ENCODE results near the gene P2RY12.

The P2RY12 gene

DNA sequence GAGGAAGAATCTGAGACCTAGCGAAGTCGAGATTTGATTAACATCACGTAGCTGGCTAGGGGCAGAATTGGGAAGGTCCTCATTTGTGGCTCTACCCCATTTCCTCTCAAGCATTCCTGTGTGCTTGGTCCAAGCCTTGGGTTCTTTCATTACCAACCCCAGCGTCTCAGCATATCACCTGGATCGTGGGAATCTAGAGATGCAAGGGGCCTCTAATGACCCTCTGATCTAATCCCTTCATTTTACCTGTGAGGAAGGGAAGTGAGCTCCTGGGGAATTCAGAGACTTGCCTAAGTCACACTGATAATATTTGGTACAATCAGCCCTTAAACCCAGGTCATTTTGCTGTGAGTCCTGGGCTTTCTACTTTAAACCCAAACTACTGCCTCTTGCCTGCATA lies 70.0 kb downstream of the P2RY12 start:
- DNase-seq (ENCODE audit: low read depth): no peak
- TF ChIP-seq, protein P1, sequence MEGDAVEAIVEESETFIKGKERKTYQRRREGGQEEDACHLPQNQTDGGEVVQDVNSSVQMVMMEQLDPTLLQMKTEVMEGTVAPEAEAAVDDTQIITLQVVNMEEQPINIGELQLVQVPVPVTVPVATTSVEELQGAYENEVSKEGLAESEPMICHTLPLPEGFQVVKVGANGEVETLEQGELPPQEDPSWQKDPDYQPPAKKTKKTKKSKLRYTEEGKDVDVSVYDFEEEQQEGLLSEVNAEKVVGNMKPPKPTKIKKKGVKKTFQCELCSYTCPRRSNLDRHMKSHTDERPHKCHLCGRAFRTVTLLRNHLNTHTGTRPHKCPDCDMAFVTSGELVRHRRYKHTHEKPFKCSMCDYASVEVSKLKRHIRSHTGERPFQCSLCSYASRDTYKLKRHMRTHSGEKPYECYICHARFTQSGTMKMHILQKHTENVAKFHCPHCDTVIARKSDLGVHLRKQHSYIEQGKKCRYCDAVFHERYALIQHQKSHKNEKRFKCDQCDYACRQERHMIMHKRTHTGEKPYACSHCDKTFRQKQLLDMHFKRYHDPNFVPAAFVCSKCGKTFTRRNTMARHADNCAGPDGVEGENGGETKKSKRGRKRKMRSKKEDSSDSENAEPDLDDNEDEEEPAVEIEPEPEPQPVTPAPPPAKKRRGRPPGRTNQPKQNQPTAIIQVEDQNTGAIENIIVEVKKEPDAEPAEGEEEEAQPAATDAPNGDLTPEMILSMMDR (conservative IDR thresholded peaks at IDR 0.05; ENCODE audit: low read depth, low read length): no peak
- no peak overlapping the region for H3K4me3 ChIP-seq (ENCODE audit: low read length)

DNA sequence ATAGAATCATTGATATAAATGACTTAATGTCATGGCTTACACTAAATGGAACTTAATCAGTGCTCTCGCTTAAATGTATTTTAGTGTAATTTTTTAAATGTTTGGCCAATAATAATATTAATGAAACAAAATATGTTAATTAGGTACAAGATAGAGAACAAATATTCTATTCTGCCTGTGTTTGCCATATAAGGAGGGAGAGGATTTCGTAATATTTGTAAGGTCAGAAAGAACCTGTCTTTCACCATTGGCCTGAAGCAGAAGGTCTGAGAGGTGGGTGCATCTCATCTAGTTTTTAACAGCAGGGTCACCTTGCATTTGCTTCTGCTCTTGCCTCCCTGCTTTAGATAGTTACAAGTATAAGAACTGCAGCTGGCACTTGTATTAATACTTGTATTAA lies 70.4 kb downstream of the P2RY12 start:
- H3K4me3 ChIP-seq (ENCODE audit: low read length): no peak overlapping the region
- no peak for DNase-seq (ENCODE audit: low read depth)
- TF ChIP-seq, protein P1 (conservative IDR thresholded peaks at IDR 0.05; ENCODE audit: low read depth, low read length): no peak

DNA sequence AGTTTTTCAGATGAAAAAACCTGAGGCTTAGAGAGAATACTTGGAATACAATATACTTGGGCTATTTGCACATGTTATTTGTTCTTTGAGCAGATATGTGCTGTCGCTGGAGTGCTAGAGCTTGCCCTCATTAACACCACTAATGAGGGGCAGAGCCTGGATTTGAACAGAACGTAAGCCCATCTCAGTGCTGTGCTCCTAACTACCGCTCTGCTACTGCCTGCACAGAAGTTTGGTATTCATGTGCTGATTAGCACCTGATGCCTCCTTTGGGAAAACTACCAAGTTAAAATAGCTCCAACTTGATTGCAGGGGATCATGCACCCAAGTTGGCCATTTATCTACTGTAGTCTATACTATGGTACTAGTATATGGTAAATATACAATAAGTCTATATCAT lies 71.6 kb downstream of the P2RY12 start:
- TF ChIP-seq, protein P1 (conservative IDR thresholded peaks at IDR 0.05; ENCODE audit: low read depth, low read length): no peak
- DNase-seq (ENCODE audit: low read depth): no peak
- H3K4me3 ChIP-seq (ENCODE audit: low read length): no peak overlapping the region

DNA sequence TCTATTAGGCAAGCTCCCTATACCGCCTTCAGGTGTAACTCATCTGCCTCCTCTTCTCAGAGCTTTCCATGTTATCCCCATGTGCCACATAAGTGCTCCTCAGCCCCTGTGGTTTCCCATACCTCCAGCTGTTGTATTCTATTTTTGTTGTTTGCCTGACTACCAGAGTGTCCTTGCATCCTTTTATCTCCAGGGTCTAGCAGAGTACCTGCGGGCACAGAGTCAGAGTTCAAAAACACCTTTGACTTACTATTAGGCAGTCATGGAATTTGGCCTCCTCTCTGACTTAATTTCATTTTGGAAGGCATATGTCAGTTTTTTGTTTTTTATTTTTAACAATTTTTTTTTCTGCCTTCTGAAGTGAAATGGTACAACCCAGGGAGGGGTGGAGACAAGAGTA lies 75.0 kb downstream of the P2RY12 start:
- no peak for DNase-seq (ENCODE audit: low read depth)
- TF ChIP-seq, protein P1 (conservative IDR thresholded peaks at IDR 0.05; ENCODE audit: low read depth, low read length): no peak
- no peak overlapping the region for H3K4me3 ChIP-seq (ENCODE audit: low read length)

DNA sequence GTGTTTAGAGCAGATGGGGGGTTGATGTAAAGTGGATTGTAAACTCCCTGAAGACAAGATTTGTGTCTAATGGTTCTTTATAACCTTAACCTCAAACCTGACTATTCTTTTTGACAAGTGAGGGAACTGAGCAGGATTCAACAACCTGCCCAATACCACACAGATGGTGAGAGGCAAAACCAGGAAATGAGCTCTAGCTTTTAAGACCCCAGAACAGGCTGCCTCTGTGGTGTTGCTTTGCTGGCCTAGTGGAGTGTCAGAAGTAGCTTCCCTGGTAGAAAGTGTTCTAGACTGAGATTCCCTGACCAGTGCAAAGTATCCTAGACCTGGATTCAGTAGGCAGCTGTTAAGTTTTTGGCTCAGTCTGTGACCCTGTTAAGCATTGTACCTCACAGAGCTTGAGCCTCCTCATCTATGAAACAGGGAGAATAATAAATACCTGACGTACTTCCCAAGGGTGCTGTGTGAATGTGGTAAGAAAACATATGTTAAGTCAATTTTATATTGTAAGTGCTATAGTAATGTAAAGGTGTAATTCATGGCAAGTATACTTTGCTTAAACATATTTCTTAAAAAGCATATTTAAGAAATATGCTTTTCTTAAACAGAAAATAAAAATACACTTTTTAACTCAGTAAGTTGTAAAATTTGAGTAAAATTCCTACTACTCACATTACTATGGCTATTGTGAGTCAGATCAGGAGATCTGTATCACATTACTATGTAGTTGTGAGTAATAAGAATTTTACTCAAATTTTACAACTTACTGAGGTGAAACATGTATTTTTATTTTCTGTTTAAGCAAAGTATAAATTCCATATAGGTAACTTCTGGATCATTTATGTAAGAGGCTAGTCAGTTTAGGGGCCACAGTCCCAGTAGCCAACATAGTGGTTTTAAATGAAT lies 76.7 kb downstream of the P2RY12 start:
- no peak overlapping the region for H3K4me3 ChIP-seq (ENCODE audit: low read length)
- TF ChIP-seq, protein P1 (conservative IDR thresholded peaks at IDR 0.05; ENCODE audit: low read depth, low read length): no peak
- no peak for DNase-seq (ENCODE audit: low read depth)

DNA sequence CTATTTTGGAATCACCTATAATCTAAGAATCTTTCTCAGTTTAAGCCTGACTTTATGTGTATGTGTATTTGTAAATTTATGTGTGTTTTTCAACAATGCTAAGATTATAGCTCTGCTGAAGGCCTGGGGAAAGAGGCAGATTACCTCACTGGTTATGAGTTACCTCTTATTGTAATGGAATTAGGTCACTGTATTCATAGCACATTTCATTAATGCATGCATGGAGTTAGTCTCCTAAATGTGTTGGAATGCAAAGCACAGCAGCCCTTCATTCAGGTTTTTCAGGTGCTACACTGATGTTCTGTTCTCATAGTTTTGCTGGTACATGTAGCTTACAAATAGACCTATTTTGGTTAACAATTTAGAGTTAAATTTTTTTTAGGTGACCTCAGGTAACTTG lies 77.4 kb downstream of the P2RY12 start:
- H3K4me3 ChIP-seq (ENCODE audit: low read length): no peak overlapping the region
- TF ChIP-seq, protein P1 (conservative IDR thresholded peaks at IDR 0.05; ENCODE audit: low read depth, low read length): no peak

More for the DNA sequence above, 77.4 kb downstream of the P2RY12 start:
- no peak for DNase-seq (ENCODE audit: low read depth)

All from retinal pigment epithelial cell (primary cell).